Mucosa of gallbladder (tissue), 1 donor: ENCODE data around the gene CTXN3. TPM values are rescaled to one million over a fixed set of nuclear protein-coding genes. Genes with fewer than 3 reads are reported as not detected.
"Not testable (repeated sequence)": the region's sequence is repeated elsewhere in the genome, so short reads cannot be mapped to it uniquely, and the experiment has no call there.

Experiments used
- DNase-seq: peaks from one replicate; pipeline ENCODE4 v3.0.0-alpha.2; 2020; ENCODE audit warnings: low spot score
- total RNA-seq: library from RNA; stranded (reverse); gene quantifications from one replicate; pipeline ENCODE4 v1.2.1, GENCODE V29; 2021
- donor health status: DM: no; HTN: no; CAD: no.

CTXN3 gene
- total RNA-seq, 1 donor from 2014 or later: not detected

DNA sequence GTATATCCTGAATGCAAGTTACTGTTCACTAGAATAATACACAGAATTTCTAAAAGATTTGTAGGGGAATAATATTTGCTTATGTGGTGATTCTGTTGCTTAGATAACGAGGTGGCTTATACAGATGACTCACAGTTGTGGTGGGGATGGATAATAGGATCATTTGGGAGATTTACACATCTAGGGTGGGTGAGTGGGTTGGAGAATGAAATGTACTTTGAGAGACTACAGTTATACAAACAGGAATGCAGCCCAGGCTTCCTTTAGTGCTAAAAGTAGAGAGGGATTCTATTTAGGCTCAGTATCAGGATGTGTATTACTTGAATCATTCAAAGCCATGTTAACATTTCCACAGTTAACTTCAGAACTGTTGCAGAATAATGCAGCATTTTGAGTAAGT, 1.8 kb downstream of the CTXN3 start:
- DNase-seq: no peak

DNA sequence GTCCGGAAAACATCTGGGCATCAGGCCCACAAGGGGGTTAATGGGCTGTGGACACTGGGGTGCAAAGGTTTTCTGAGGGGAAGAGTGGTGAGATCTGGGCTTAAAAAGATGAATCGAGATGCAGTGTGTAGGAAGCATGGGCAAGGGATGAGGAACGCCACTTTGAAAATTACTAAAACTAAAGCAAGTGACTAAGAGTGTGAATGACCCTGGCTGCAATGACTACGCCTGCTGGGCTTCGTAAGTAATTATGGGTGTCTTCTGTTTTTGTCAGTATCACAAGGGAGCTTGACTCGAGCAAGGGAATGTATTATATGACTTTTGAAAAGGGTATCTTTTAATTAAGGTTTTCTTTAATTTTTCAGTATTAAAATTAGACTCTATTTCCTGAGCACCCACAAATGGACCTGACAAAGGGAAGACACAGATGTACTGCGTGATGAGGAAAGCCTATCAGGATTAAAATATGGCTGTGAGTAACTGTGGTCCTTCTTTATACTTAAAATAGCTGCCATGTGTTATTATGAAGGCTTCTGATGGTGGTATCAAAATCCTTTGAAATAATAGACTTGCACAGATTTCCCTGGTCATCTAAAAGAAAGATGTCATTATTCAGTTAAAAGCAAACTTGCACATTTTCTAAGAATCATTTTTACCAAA, 4.2 kb downstream of the CTXN3 start:
- DNase-seq: no peak

DNA sequence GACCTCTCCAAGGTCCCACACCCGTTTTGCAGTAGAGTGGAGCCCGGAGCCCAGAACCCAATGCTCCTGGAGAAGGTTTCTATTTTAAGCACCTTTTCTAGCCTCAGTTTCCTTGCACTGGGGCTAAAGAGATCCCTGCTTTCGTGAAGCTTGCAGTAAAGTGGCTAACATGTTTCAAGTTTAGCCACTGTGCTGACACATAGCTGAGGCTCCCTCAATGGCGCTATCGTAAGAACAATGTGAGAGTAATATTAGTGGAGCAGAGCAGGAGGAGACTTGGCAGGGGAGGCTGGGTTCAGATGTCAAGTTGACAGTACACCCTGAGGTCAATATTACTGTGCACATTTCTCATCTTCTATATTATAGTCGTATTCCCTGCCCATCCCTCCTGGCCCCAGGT, 7.9 kb downstream of the CTXN3 start:
- no peak for DNase-seq

DNA sequence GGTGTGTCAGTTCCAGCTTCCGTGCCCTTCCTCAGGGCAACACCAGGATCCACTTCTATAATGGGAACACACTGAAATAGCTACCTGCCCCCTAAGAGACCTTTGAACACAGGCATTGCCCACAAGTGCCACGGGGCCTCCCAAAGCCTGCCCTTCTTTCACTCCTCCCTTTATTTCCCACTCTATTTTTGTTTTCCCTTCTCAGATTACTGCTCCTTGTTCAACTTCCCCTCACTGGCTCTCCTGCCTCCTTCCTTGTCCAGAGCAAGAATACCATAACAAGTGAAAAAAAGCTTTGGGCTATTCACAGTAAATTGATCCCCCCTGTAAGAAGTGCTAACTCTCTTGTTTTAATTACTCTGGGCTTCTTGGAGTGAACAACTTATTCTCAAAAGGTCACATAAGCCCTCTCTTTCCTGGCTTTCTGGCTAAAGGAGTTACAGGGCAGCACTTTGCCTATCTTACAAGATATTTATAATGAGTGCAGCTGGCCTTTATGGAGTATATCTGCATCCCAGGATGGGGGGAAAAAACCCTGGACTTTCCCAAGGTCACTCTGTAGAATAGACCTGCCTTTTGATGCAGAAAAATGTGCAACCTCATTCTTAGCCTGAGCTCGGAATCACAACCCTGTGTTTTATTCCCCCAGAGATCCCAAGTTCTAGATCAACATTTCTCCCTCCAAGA, 11.3 kb downstream of the CTXN3 start:
- no peak for DNase-seq

DNA sequence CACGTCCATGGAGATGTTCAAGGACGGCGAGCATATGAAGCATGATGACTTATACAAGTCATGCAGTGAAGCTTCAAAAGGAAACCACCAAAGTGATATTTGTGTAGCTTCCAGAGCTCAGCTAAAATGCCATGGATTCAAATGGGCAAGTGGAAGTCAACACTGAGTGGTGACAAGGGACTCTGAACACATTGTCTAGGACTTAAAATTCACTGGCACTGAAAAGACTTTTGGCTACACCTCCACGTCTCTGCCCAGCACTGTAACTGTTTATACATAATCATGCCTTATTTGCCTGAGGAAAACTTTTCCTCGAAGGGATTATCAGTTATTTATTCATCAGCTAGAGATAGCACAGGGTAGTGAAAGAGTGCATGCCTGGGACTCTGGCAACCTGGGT, 15.2 kb downstream of the CTXN3 start:
- DNase-seq: no peak

DNA sequence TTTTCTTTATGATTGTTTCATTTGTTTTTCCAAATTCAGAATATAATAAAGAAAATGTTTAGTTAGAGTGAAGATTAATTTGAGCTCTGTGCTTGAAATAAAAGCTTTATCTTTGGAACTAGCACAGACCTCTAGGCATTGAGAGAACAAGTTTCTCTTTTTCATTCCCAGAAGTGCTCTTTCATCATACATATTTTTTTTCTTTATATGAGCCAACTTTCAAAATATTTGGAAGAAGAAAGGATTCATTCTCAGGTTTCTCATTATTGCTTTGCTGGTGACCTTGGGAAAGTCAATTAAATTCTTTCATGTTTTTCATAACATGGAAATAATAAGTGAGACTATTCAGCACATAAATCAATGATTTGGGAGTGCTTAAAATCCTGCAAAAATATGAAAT, 16.8 kb downstream of the CTXN3 start:
- DNase-seq: no peak

DNA sequence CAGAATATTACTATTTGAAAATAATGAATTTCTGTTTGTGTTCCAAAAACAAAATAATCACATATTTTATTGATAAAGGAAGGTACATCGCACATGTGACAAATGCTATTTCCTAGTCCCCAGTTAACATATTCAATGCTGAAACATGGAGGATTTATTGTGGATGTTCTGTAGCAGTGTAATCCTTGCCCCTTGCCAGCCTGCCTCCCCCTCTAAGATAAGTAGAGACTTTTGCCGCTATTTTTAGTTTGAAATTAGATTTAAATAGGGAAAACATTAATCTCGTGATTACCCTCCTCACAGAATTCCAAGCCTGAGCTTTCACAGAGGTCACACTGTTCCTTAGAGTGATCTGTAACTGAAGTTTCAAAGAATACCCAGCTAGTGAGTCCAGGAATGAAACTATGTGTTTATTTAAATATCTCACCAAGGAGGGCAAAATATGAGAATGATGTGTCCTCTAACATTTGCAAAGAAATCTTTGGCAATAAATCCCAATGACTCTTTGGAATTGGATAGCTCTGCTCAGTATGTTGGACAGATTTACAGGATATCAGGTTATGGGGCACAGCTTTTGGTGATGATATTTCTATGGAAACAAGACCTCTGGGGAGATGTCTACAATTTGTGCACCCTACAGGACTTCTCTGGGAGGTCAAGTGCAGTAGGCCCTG, 17.3 kb downstream of the CTXN3 start:
- DNase-seq: no peak

DNA sequence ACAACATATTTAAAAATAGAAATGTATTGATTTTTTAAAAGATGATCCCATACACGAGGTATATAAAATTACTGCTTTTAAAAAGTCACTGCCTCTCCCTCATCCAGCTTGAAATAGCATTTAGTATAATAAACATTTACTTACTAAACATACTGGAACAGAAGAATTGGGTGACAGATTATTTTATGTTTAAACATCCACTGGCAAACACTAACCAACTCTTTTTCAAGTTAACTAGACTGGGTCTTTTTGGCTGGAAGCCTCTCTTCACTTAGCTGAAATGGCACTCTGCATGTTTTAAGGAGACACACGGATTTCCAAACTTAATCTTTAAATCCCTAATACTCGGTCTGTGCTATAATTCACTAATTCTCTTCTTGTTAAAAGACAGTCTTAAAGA, 19.0 kb downstream of the CTXN3 start:
- no peak for DNase-seq

DNA sequence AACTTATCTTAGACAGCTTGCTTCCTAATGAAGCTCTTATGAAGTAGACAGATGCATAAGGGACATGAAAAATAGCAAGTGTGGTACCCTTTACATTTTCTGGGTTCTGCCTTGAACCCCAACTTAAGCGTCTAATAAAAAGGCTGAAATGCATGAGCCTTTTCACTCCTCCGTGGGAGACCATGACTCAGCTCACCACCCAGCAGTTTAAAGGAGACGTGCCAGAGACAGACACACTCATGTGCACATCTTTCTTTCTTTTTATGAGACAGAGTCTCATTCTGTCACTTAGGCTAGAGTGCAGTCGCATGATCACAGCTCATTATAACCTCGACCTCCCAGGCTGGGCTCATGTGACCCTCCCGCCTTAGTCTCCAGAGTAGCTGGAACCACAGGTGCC, 22.3 kb downstream of the CTXN3 start:
- no peak for DNase-seq

DNA sequence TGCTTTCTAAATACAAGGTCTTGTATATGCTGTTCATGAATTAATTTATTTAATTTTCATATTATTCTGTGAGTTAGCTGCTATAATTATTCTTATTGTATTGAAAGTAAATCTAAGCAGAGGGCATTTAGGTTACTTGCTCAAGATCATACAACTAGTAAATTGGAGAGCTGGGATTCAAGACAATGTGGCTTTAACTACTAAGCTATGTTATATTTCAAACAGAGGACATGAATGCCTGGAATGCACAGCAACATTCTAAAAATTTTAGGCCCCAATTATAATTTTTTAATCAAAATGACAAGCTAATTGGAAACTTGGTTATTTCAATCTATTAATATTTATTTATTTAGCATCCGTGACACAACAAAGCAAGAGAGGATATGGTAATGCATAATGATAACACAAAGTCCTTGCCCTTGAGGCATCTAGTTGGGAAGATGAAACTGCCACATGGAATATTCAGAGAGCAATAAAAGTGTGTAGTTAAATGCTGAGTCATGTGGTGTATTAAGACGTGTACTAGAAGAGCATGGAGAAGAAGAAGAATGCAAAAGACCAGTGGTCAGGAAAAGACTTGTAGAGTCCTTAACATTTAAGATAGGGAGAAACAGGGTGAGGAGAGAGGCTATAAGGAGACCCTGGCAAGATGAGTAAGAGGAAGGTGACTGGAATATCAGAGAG, 24.4 kb downstream of the CTXN3 start:
- no peak for DNase-seq

DNA sequence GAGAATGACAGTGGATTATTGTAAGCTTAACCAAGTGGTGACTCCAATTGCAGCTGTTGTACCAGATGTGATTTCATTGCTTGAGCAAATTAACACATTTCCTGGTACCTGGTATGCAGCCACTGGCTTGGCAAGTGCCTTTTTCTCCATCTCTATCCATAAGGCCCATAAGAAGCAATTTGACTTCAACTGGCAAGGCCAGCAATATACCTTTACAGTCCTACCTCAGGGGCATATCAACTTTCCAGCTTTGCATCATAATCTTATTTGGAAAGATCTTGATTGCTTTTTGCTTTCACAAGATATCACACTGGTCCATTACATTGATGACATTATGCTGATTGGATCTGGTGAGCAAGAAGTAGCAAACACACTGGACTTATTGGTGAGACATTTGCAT, 28.1 kb downstream of the CTXN3 start:
- DNase-seq: not testable (repeated sequence)

DNA sequence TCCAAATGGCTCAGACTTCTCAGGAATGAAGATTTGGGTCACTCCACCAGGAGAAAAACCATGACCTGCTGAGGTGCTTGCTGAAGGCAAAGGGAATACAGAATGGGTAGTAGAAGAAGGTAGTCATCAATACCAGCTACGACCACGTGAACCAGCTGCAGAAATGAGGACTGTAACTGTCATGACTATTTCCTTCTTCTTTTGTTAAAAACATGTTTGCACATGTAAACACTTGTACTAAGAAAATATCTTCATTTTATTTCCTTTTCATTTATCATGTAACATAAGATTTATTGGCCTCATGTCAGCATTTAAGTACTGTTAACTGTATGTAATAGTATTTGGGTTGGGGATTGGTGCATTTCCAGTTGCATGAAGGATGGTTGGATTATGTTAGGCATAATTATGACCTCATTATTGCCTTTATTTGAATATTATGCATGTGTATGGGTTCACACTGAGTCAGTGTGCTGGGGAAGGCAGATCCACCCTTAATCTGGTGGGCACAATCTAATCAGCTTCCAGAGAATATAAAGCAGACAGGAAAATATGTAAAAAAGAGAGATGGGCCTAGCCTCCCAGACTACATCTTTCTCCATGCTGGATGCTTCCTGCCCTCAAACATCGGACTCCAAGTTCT, 30.9 kb downstream of the CTXN3 start:
- DNase-seq: not testable (repeated sequence)

DNA sequence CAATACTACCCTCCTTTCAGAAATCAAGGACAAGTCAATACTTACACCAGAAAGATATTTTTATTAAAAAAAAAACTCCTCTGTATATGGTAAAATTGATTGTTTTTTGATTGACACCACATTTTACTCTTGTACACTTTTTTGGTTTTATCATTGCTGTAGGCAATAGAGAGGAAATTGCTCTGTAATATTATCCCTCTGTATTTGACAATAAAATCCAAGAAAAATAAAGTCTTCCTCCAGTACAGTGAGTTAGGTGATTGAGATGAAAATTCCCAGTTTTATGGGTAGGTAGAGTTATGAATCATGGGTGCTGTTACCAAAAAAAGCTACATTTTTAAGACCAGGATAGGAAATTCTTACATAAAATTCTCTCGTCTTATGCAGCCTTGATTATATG, 31.7 kb downstream of the CTXN3 start:
- DNase-seq: no peak

DNA sequence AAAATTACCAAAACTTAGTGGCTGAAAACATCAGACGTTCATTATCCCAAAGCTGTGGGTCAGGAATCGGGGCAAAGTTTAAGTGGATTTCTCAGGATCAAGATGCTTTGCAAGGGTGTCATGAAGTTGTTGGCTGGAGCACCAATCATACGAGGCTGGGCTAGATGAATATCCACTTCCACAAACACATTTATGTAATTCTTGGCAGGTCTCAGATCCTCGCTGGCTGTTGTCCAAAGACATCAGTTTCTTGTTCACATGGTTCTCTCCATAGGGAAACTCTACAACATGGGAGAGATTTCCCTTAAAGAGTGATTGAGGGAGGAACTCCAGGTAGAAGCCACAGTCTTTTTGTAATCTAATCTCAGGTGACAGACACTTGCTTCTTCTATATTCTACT, 34.1 kb downstream of the CTXN3 start:
- no peak for DNase-seq

DNA sequence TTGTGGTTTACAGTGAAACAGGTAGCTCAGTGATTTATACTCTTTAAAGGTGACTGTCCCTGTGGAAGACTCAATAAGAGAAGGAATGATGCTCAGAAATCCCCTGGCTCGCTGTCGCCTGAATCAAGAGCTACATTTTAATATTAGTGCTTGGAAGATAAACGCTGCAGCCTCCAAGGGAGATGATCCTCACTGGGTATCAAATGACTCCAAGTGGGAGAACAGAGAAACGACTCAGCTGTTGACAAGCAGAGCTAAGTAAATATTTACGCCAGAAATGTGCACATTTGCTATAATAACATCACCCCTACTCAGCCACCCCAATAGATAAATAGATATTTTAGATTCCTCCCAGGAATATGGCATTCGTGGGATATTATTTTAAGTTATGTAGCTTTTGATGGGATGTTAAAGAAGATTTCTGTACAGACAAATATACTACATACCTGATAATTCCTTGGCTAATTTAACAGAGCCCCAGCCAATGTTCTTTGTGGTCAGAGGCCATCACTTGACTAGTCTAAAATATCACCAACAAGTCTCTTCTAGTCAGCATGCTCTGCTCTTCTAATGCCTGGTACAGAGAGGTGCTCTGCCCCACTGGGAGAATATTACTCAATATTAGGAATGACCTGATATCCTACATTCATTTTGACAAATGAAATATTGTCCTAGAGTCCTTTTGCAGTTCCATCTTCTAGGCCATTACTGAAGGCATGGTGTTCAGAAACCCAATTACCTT, 36.0 kb downstream of the CTXN3 start:
- no peak for DNase-seq

DNA sequence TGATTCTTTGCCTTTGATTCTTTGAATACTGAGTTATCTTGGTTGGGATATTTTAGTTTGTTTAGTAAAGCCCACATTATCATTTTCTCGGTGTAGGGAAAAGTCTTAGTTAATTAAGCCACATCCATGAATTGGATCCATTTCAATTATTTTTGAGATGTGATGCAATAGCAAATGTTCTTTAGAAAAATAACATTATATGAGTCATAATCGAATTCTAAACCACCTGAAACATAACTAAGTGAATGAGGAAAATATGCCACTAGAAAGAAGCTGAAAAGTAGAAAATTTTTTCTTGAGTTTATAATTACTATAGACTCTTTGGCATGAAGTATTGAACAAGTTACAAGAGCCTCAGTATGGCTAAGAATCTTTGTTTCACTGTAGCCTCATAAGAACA, 36.8 kb downstream of the CTXN3 start:
- no peak for DNase-seq

DNA sequence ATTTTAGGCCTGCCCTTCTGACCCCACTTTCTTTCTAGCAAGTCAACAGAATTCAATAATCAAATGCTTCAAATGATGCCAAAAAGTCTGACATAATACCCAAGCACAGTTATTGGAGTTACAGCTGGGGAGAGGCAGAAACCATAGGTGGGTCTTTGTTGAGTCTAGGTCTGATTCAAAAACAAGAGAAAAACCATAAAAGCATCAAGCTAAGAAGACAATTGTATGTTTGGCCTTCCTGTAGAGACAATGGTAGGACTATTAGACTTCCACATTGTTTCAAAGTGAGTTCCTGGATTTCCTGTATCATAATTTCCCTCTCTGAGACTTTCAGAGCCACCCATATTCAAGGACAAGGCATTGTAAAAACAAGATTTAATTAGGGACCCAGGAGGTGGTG, 37.5 kb downstream of the CTXN3 start:
- DNase-seq: no peak

DNA sequence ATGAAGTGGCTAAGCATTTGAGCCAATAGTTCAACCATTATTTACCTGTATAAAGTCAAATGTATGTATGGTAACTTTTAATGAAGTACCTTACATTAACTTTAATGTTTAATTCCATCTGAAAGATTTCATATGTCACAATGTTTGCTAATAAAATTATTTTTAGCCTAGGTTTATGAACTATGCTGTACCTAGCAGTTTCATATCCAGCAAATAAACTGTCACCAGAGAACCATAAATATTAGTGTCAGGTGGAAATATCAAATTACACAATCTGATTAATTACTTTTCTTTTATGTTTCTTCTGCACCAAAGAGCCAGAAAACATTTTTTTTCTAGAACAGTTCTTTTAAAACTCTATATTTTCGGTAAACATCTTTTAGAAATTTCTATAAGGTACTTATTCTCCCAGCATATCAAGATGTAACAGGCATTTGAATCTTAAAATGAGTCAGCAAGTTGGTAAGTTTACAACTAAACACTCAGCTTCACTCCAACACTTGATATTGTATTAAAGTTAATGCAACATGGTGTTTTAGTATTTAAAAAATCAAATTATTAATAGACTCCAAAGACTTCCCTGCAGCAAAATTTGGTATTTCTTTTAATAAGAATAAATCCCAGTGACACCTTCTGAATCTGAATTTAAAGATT, 45.8 kb downstream of the CTXN3 start:
- no peak for DNase-seq

DNA sequence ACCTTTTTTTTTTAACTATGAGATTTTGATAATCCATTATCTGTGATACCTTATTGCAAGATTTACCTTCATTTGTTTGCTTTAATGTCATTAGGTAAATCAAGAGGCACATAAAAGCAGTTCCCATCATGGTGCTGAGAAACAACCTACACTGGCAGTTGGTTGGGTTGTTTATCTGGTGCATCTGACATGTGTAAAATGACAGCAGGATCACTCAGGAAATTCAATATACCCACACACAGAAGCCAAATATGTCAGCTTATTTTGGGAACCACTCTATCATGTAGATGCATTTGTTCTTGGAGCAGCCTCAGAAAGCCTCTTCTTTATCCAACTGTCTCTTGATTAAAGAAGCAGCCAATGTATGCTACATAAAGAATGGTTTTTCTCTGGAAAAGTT, 46.5 kb downstream of the CTXN3 start:
- no peak for DNase-seq

DNA sequence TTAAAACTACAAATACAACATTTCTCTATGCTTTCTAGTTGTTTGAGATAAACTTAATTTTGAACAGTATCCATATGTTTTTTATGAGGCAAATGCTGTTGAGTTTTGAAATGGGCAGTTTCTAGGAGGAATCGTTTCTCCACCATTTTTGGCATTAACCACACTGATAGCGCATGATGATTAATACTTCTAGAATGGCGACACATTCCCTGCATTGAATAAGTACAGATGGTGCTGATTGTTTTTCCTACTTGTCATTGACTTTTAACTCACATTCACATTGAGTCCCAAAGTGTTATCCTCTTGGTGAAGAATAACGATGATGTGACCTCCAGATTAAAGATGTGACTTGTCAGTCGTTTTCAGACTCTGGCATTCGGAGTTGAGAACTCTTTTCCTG, 47.8 kb downstream of the CTXN3 start:
- DNase-seq: no peak
